Endometrial microvascular endothelial cells (primary cell): ENCODE measurements around the gene C17orf107. TPM values are rescaled to one million over a fixed set of nuclear protein-coding genes. Genes with fewer than 3 reads are reported as not detected.
"Not testable (repeated sequence)": the region's sequence is repeated elsewhere in the genome, so short reads cannot be mapped to it uniquely, and the experiment has no call there.

Experiments
- in situ Hi-C: cut with HindIII; loops from 2 replicates; pipeline ENCODE4 v1.10.0; 2017; ENCODE audit warnings: low sequenced_read_pairs, low pct_unique_long_range_greater_than_20kb; ENCODE audit errors: inconsistent ontology term
- total RNA-seq: library from RNA; depleted of rRNA; stranded (reverse); fragments of >200 nt; gene quantifications from one replicate; pipeline ENCODE4 v1.2.3, GENCODE V29; 2015; ENCODE audit errors: inconsistent ontology term

C17orf107 gene
- total RNA-seq, 1 donor from 2014 or later, result 0.46 TPM

GRCh38 chr17:4896332-4897197, 2.8 kb upstream of the C17orf107 start:
- in situ Hi-C loops, result no loop called here

DNA sequence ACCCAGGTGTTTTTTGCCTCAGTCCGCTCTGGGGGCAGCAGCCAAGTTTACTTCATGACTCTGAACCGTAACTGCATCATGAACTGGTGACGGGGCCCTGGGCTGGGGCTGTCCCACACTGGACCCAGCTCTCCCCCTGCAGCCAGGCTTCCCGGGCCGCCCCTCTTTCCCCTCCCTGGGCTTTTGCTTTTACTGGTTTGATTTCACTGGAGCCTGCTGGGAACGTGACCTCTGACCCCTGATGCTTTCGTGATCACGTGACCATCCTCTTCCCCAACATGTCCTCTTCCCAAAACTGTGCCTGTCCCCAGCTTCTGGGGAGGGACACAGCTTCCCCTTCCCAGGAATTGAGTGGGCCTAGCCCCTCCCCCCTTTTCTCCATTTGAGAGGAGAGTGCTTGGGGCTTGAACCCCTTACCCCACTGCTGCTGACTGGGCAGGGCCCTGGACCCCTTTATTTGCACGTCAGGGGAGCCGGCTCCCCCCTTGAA, 2.1 kb upstream of the C17orf107 start:
- in situ Hi-C loops, result no loop called here

DNA sequence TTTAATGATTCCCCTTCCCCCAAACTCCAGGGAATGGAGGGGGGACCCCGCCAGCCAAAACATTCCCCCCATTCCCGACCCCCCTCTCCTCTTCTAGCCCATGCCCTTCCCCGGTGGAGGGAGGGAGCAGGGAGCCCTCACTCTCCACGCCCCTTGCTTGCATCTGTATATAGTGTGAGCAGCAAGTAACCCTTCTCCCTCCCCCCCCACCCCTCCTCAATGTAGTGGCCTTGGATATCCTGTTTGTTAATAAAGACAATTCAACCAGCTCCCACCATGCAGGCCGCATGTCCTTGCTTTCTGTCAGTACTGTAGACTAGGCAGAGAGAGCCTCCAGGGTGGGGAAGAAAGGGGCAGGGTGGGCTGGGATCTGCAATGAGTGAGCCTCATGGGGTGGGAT, 1.6 kb upstream of the C17orf107 start:
- in situ Hi-C loops, result no loop called here

DNA sequence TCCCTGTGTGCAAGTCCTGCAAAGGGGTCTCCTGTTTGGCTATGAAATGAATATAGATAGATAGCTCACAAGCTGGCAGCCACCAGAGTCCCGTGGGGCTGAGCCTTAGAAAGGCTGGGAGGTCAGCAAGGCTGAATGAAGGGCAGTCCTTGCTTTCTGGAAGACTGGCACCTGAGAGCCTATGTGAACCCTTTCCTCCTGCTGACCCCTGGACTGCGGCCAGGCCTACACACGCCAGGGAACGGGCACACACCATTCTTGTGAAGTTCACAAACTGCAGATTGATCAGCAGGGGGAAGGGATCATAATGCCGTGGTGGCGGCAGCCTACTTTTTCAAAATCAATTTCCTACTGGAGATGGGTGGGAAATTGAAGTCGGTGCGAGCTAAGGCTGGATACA, 985 bp upstream of the C17orf107 start:
- in situ Hi-C loops, result no loop called here

- in situ Hi-C loops, result no loop called here
These were observed 409 bp upstream of the C17orf107 start for GRCh38 chr17:4898927-4899326.

GRCh38 chr17:4900231-4901107, 1.1 kb downstream of the C17orf107 start:
- in situ Hi-C loops, result no loop called here

DNA sequence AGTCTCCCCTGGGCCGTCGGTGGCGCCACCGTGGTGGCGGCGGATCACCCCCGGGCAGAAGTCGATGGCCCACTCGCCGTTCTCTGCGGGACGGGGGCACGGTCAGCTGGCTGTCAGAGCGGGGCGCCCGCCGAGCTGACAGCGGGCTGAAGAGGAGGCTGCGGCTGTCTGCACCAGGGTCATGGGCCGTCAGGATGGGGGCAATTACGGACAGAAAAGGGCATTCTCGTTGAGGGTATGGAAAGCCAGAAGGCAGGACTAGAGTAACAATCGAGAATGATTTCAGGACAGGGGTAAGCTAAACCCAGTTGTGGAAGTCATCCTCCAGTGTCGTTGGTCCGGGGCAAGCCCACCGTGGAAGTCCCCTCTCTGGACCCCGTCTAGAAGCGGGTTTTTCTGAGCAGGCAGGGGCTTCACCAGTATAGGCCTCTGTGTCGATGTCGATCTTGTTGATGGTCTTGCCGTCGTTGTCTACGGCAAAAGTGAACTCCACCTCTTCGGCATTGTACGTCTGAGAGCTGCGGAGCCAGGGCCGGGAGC, 1.8 kb downstream of the C17orf107 start:
- in situ Hi-C loops, result no loop called here

- in situ Hi-C loops, result no loop called here
These were observed 2.5 kb downstream of the C17orf107 start for GRCh38 chr17:4901648-4902344.

- in situ Hi-C loops, result no loop called here
These were observed 3.2 kb downstream of the C17orf107 start for GRCh38 chr17:4902540-4902939.

DNA sequence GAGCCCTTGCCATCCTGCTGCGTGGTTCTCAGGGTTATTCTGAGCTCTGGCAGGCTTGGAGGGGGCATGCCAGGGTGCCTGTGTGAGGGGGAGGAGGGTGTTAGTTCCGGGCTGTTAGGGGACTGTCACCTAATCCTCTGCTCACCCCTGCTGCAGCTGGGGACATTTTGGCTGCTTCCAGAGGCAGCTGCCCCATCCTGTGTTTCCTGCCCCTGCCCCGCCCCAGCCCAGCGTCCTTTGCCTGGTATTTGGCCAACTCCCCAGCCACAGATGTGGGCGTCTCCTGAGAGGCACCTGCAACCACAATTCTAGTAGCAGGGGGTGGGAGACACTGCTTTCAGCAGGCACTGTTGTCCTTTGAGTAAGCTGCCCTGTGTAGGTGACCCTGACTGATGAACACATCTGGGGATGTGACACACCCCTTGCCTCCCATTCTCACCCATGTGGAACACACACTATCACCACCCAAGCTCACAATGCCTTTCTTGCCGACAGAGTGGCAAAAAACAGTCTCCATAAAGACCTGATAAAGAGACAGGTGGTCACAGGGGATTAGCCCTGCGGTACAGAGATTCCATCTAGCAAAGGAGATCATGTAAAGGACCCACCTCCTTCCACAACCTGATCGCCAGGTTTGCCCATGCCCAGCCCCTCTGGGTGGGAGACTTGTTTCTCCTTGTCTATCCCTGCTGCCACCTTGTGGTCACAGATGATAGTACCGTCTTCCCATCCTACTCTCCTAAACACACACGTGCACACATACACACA, 3.9 kb downstream of the C17orf107 start, which contains the start of gene CHRNE:
TSS of gene CHRNE (minus strand) at position 48 of the 768 bp plus-strand sequence. CDS start at position 13, 35 bp downstream.
- in situ Hi-C loops, result no loop called here

DNA sequence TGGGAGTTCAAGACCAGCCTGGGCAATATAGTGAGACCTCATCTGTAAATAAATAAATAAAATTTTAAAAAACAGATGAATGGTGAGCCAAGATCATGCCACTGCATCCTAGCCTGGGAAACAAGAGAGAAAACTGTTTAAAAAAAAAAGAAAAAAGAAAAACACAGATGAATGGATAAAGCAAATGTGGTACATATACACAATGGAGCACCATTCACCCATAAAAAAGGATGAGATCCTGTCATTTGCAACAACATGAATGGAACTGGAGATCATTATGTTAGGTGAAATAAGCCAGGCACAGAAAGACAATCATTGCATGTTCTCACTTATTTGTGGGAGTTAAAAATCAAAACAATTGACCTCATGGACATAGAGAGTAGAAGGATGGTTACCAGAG, 7.3 kb downstream of the C17orf107 start:
- in situ Hi-C loops, result not testable (repeated sequence)

GRCh38 chr17:4908301-4908700, 9.0 kb downstream of the C17orf107 start:
- in situ Hi-C loops, result no loop called here

GRCh38 chr17:4908711-4909496, 9.6 kb downstream of the C17orf107 start:
- in situ Hi-C loops, result no loop called here

GRCh38 chr17:4913994-4914393, 14.7 kb downstream of the C17orf107 start:
- in situ Hi-C loops, result no loop called here

GRCh38 chr17:4914551-4914950, 15.2 kb downstream of the C17orf107 start:
- in situ Hi-C loops, result not testable (repeated sequence)

DNA sequence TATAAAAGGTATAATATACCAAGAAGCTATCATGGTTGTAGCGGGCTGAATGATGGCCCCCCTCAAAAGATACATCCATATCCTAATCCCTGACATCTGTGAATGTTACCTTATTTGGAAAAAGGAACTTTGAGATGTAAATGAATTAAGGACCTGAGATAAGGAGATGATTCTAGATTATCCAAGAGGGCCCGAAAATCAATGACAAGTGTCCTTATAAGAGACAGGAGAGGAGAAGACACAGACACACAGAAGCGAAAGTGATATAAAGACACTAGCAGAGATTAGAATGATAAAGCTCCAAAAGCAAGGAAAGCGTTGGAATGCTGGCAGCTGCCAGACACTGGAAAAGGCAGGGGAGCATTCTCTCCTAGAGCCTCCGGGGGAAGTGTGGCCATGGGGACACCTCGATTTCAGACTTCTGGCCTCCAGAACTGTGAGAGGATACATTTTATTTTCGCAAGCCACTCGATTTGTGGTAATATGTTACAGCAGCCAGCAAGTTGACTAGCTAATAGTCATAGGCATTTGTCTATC, 20.2 kb downstream of the C17orf107 start:
- in situ Hi-C loops, result no loop called here
